BJ (cell line): ENCODE measurements around the gene DDX19B. TPM values are rescaled to one million over a fixed set of nuclear protein-coding genes. Genes with fewer than 3 reads are reported as not detected.
"Not testable (repeated sequence)": the region's sequence is repeated elsewhere in the genome, so short reads cannot be mapped to it uniquely, and the experiment has no call there.

ENCODE experiments used
- CTCF ChIA-PET: fragments of 350-600 bp; formaldehyde crosslinking; extraction: SDS; loops from one replicate; lab custom pipeline; 2021; ENCODE audit warnings: antibody characterized with exemption, inconsistent platforms; lab: Yijun Ruan, JAX
- POLR2A ChIA-PET: fragments of 300-600 bp; sonication (Branson Sonifier 250); formaldehyde crosslinking; extraction: SDS; loops from one replicate; lab custom pipeline; 2021; ENCODE audit warnings: antibody characterized with exemption; lab: Charles Lee
- DNase-seq: peaks from one replicate; pipeline ENCODE4 v3.0.0-alpha.2; 2011; ENCODE audit warnings: low read depth
- H3K27me3 ChIP-seq: 2 replicates; pipeline ENCODE4 v1.6.0; 2011; ENCODE audit warnings: low read length; ENCODE audit not compliant: control insufficient read depth, insufficient read depth
- H3K36me3 ChIP-seq: 2 replicates; pipeline ENCODE4 v1.5.1; 2011; ENCODE audit warnings: low read length; ENCODE audit not compliant: control insufficient read depth, insufficient read depth
- H3K4me3 ChIP-seq: 2 replicates; pipeline ENCODE4 v1.5.1; 2011; ENCODE audit warnings: low read depth, mild to moderate bottlenecking, control low read depth, low read length
- CTCF ChIP-seq: IDR thresholded peaks from 2 replicates; pipeline ENCODE4 v1.5.1; 2011; ENCODE audit warnings: low read depth, mild to moderate bottlenecking, control low read depth, inconsistent platforms, low read length, moderate library complexity; ENCODE audit not compliant: insufficient read depth
- polyA plus RNA-seq: library from polyadenylated mRNA; depleted of rRNA; stranded (reverse); fragments of >200 nt; gene quantifications from 2 replicates; pipeline ENCODE4 v1.2.3, GENCODE V29; 2011

The DDX19B gene
- polyA plus RNA-seq, 1 experiment = 55.9 TPM

- Histone ChIP-seq H3K4me3 (no peak overlapping the region), H3K27me3 (no peaks in the 10 kb centered on the region), H3K36me3 (0 out of 2 replicates have a peak, but pooled peaks cover 1% of the 10 kb centered on the region)
- ChIA-PET POLR2A (no interaction called here), CTCF (interaction anchor here (0.6 to 1.0 kb wide), 2 partner anchors 8 to 125 kb away, joined by 3 to 4 read pairs; no protein-coding TSS in a partner anchor)
- TF ChIP-seq CTCF = no peak
- DNase-seq = no peak
These were observed 2.1 kb downstream of the DDX19B start for GRCh38 chr16:70301121-70301520.

- Histone ChIP-seq H3K4me3 (no peak overlapping the region), H3K27me3 (no peaks in the 10 kb centered on the region), H3K36me3 (0 out of 2 replicates have a peak, but pooled peaks cover 1% of the 10 kb centered on the region)
- ChIA-PET CTCF (no interaction called here), POLR2A (no interaction called here)
- no peak for DNase-seq
- TF ChIP-seq CTCF = no peak
These were observed 3.8 kb downstream of the DDX19B start for GRCh38 chr16:70302745-70303144.

GRCh38 chr16:70304892-70305448 lies 6.0 kb downstream of the DDX19B start:
- DNase-seq = no peak
- CTCF ChIA-PET = no interaction called here
- POLR2A ChIA-PET = no interaction called here

GRCh38 chr16:70306880-70307279 lies 7.9 kb downstream of the DDX19B start:
- POLR2A ChIA-PET = interaction anchor here (0.6 kb wide), 1 partner anchor 11 kb away, joined by 7 read pairs; no protein-coding TSS in a partner anchor
- CTCF ChIA-PET = no interaction called here
- Histone ChIP-seq H3K27me3 (no peaks in the 10 kb centered on the region), H3K4me3 (no peak overlapping the region), H3K36me3 (no peaks in the 10 kb centered on the region)
- no peak for TF ChIP-seq CTCF
- no peak for DNase-seq

More at GRCh38 chr16:70304892-70305448, 6.0 kb downstream of the DDX19B start:
- Histone ChIP-seq H3K4me3 (no peak overlapping the region), H3K27me3 (no peaks in the 10 kb centered on the region), H3K36me3 (0 out of 2 replicates have a peak, but pooled peaks cover 1% of the 10 kb centered on the region)
- TF ChIP-seq CTCF = no peak

GRCh38 chr16:70307726-70308125 lies 8.7 kb downstream of the DDX19B start:
- H3K27me3 ChIP-seq, H3K4me3 ChIP-seq, DNase-seq, H3K36me3 ChIP-seq, CTCF ChIA-PET, POLR2A ChIA-PET: not testable (repeated sequence)
